Endodermal cell (in vitro differentiated cells): ENCODE results near the gene FASN. TPM values are rescaled to one million over a fixed set of nuclear protein-coding genes. Genes with fewer than 3 reads are reported as not detected.

ENCODE experiments used
- DNase-seq: peaks from one replicate; pipeline ENCODE4 v3.0.0-alpha.2; 2017
- H3K27ac ChIP-seq: 2 replicates; pipeline ENCODE4 v1.5.1; 2013; ENCODE audit warnings: mild to moderate bottlenecking, low read depth, low read length, moderate library complexity
- H3K27me3 ChIP-seq: 2 replicates; pipeline ENCODE4 v1.6.1; 2013; ENCODE audit warnings: mild to moderate bottlenecking, low read length, moderate library complexity; ENCODE audit not compliant: insufficient read depth, control insufficient read depth, poor library complexity, severe bottlenecking
- H3K36me3 ChIP-seq: 2 replicates; pipeline ENCODE4 v1.7.0; 2013; ENCODE audit warnings: mild to moderate bottlenecking, low read length, moderate library complexity; ENCODE audit not compliant: control insufficient read depth, insufficient read depth
- H3K4me1 ChIP-seq: one replicate; pipeline ENCODE4 v1.7.0; 2013; ENCODE audit warnings: low read length; ENCODE audit not compliant: control insufficient read depth, insufficient read depth
- H3K4me3 ChIP-seq: 2 replicates; pipeline ENCODE4 v1.5.1; 2013; ENCODE audit warnings: mild to moderate bottlenecking, low read length, moderate library complexity
- H3K9ac ChIP-seq: 2 replicates; pipeline ENCODE4 v1.6.1; 2013; ENCODE audit warnings: mild to moderate bottlenecking, low read length, moderate library complexity; ENCODE audit not compliant: poor library complexity, severe bottlenecking; ENCODE audit errors: extremely low read depth
- H3K9me3 ChIP-seq: 2 replicates; pipeline ENCODE4 v1.6.1; 2013; ENCODE audit warnings: mild to moderate bottlenecking, low read length, moderate library complexity; ENCODE audit not compliant: control insufficient read depth
- H3K27ac Mint-ChIP-seq: 2 replicates; pipeline ENCODE4 v1.8.0; 2020; ENCODE audit warnings: mixed read lengths
- H3K27me3 Mint-ChIP-seq: 2 replicates; pipeline ENCODE4 v1.8.0; 2021; ENCODE audit warnings: mild to moderate bottlenecking, mixed read lengths; ENCODE audit not compliant: insufficient read depth
- H3K36me3 Mint-ChIP-seq: 2 replicates; pipeline ENCODE4 v1.8.0; 2020; ENCODE audit warnings: low read depth, mixed read lengths
- H3K4me1 Mint-ChIP-seq: 2 replicates; pipeline ENCODE4 v1.8.0; 2020; ENCODE audit warnings: mixed read lengths
- H3K4me3 Mint-ChIP-seq: 2 replicates; pipeline ENCODE4 v1.8.0; 2020; ENCODE audit warnings: mild to moderate bottlenecking, moderate library complexity, mixed read lengths
- H3K9me3 Mint-ChIP-seq: 2 replicates; pipeline ENCODE4 v1.8.0; 2020; ENCODE audit warnings: mild to moderate bottlenecking, mixed read lengths
- WGBS, 2 experiments: methylation state at CpG; one replicate each; pipeline versions ENCODE4 v1.1.5 to v1.1.7; 2013; ENCODE audit warnings: missing lambda C conversion rate in 2 of 2, mixed read lengths in 1 of 2; ENCODE audit not compliant: insufficient coverage in 1 of 2, insufficient read length in 1 of 2; 5-methylcytosine and 5-hydroxymethylcytosine counted together
- total RNA-seq, 2 donors: library from RNA; stranded (reverse); fragmentation: NEBNext Ultra II Directional in 1 of 2; extraction: Animal tissue kit (Norgen Biotek cat#: 25700) in 1 of 2; gene quantifications; 2 replicates in 1 of 2; 3 replicates in 1 of 2; pipeline ENCODE4 v1.2.1, GENCODE V29; 2021
- TF ChIP-seq, protein P1 (sequence below): fragments of 200-600 bp; sonication (generic); conservative IDR thresholded peaks from 2 replicates; pipeline ENCODE4 v1.5.0; 2021; ENCODE audit warnings: antibody characterized with exemption, mild to moderate bottlenecking

The FASN gene
- total RNA-seq, 2 donors from 2014 or later: 371 to 498 TPM

DNA sequence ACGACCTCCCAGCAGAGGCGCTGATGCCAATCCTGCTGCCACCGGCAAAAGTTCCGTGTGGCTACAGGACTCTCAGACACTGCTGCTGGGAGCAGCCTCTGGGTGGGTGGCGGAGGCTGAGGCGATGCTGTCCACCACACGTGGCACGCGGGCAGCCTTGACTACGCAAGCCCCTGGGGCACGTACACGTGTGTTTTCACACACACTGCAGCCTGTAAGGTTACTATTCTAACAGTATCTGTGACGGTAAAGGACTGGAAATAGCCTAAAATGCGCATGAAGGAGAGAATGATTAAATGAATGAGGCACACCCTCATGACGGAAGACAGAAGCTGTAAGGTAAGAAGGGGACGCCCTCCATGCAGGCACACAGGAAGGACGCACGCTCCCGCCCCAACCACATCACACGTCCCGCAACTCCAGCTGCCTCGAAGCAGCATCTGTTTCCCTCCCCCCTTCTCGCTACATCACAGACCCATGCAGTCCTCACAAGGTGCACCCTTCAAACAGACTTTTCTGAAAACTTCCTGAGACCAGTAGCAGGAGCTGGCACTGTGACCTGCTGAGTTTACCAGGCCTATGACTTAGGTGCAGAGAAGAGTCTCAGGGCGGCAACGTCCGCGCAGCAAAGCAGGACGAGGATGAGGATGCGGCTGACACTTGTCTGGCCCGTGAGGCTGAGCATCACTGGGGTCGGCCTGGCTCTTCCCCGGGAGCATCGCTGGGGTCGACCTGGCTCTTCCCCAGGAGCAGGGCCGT is 28.7 kb upstream of the FASN start:
- no peaks in the 10 kb centered on the region for H3K9me3 Mint-ChIP-seq
- H3K27me3 ChIP-seq: no peaks in the 10 kb centered on the region
- no peaks in the 10 kb centered on the region for H3K4me1 ChIP-seq
- peak overlapping the region; percentile 37 for H3K27ac Mint-ChIP-seq
- no peaks in the 10 kb centered on the region for H3K27me3 Mint-ChIP-seq
- H3K4me3 Mint-ChIP-seq: no peak overlapping the region
- whole genome bisulfite sequencing, 2 experiments: 95 to 98% methylated on average over 31 to 35 of the region's 35 CpGs
- H3K27ac ChIP-seq: no peak overlapping the region
- peaks cover 2% of the 10 kb centered on the region for H3K4me1 Mint-ChIP-seq
- no peak overlapping the region for H3K9ac ChIP-seq
- H3K9me3 ChIP-seq: no peaks in the 10 kb centered on the region
- no peak for DNase-seq
- TF ChIP-seq, protein P1, sequence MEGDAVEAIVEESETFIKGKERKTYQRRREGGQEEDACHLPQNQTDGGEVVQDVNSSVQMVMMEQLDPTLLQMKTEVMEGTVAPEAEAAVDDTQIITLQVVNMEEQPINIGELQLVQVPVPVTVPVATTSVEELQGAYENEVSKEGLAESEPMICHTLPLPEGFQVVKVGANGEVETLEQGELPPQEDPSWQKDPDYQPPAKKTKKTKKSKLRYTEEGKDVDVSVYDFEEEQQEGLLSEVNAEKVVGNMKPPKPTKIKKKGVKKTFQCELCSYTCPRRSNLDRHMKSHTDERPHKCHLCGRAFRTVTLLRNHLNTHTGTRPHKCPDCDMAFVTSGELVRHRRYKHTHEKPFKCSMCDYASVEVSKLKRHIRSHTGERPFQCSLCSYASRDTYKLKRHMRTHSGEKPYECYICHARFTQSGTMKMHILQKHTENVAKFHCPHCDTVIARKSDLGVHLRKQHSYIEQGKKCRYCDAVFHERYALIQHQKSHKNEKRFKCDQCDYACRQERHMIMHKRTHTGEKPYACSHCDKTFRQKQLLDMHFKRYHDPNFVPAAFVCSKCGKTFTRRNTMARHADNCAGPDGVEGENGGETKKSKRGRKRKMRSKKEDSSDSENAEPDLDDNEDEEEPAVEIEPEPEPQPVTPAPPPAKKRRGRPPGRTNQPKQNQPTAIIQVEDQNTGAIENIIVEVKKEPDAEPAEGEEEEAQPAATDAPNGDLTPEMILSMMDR: no peak
- no peaks in the 10 kb centered on the region for H3K36me3 ChIP-seq
- H3K4me3 ChIP-seq: no peak overlapping the region
- peaks cover 37% of the 10 kb centered on the region for H3K36me3 Mint-ChIP-seq

DNA sequence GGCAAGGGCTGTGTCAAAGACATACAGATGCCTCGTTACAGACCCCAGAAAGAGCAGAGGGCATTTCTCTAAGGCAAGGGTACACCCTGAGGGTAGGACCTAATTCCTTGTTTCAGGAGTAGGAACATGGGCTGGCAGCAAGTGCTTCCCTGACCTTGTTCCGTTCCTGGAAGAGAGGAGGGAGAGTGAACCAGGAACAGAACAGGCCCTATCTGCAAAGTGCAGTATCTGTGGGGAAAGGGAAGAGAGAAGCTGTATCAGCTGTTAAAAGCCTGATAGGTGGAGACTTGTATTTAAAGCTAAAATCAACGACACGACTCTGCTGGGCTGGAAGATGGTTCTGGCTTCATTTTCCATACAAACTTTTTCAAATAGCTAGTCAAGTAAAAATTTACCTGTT is 26.1 kb upstream of the FASN start:
- TF ChIP-seq, protein P1: no peak
- Histone ChIP-seq H3K4me1 (no peaks in the 10 kb centered on the region), H3K9ac (no peak overlapping the region), H3K9me3 (no peaks in the 10 kb centered on the region), H3K27me3 (no peaks in the 10 kb centered on the region), H3K27ac (no peak overlapping the region), H3K36me3 (no peaks in the 10 kb centered on the region), H3K4me3 (no peak overlapping the region)
- no peaks in the 10 kb centered on the region for H3K27me3 Mint-ChIP-seq
- H3K36me3 Mint-ChIP-seq: peaks cover 40% of the 10 kb centered on the region
- WGBS, 2 experiments: 87 to 89% methylated on average over 4 of the region's 4 CpGs
- no peak for DNase-seq
- peaks cover 8% of the 10 kb centered on the region for H3K4me1 Mint-ChIP-seq
- no peak overlapping the region for H3K4me3 Mint-ChIP-seq
- no peaks in the 10 kb centered on the region for H3K9me3 Mint-ChIP-seq
- H3K27ac Mint-ChIP-seq: no peak overlapping the region

DNA sequence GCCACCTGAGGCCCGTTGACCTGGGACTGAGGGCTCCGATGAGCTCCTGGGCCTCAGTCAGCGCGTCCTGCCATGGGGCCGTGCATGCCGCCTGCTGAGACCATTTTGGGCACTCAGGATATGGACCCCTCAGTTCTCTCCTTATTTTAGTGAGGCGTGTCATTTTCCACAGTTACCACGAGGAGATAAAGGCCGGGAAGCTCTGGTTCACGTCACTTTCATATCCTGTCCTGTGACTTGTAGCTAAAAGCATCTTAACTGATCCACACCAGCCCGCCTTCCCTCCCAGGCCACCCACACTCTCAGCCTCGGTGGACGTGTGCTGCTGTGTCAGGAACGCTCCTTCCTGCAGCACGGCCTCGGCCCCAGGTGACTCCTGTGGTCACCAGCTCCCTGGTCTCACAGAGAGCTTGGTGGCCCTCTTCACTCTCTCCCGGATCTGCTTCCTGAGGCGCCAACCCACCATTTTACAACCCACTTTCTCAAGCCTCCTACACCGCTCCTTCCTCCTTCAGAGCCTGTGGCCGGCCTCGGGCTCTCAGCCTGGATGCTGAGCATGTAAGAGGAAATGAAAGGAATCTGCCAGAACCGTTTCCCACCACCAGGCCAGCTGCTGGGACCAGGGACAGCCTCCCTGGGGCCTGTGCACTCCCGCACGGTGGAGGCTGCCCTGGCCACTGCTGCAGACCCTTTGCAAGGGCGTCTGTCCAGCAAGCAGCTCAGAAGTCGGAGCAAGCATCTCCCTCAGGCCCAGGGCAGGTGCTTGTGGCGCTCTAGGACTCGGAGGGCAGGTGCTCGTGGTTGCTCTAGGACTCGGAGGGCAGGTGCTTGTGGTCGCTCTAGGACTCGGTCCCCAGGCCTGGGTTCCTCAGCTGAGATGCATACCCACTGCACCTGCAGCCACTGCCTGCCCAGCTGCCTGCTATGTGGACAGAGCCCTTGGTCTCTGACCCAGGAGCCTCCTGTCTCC is 23.9 kb upstream of the FASN start:
- DNase-seq: no peak
- Histone ChIP-seq H3K27me3 (no peaks in the 10 kb centered on the region), H3K36me3 (no peaks in the 10 kb centered on the region), H3K4me3 (no peak overlapping the region), H3K4me1 (peaks cover 9% of the 10 kb centered on the region), H3K27ac (peak overlapping the region; percentile 24), H3K9ac (no peak overlapping the region), H3K9me3 (no peaks in the 10 kb centered on the region)
- TF ChIP-seq, protein P1: no peak
- Mint-ChIP-seq H3K4me3 (no peak overlapping the region), H3K27ac (no peak overlapping the region), H3K36me3 (peaks cover 37% of the 10 kb centered on the region), H3K4me1 (peaks cover 24% of the 10 kb centered on the region), H3K27me3 (no peaks in the 10 kb centered on the region), H3K9me3 (no peaks in the 10 kb centered on the region)
- 92 to 93% methylated on average over 23 to 32 of the region's 32 CpGs for WGBS, 2 experiments
